BE2C (cell line): ENCODE results near the gene INTS6L.

ENCODE experiments used
- DNase-seq: peaks from one replicate; pipeline ENCODE4 v3.0.0-alpha.2; 2020
- H3K27me3 ChIP-seq: fragments of 250-450 bp; sonication (Bioruptor Pico); 2 replicates; pipeline ENCODE4 v1.5.1; 2020; ENCODE audit warnings: mild to moderate bottlenecking
- H3K36me3 ChIP-seq: fragments of 250-450 bp; sonication (Bioruptor Pico); 2 replicates; pipeline ENCODE4 v1.5.1; 2020; ENCODE audit warnings: mild to moderate bottlenecking
- H3K4me1 ChIP-seq: fragments of 250-450 bp; sonication (Bioruptor Pico); 2 replicates; pipeline ENCODE4 v1.5.1; 2020
- H3K4me3 ChIP-seq: 2 replicates; pipeline ENCODE4 v1.5.1; 2011; ENCODE audit warnings: low read depth, low read length
- H3K9me3 ChIP-seq: fragments of 250-450 bp; sonication (Bioruptor Pico); 2 replicates; pipeline ENCODE4 v1.5.1; 2020
- TF ChIP-seq, protein P1 (sequence below): IDR thresholded peaks from 2 replicates; pipeline ENCODE4 v1.5.1; 2012; ENCODE audit warnings: mild to moderate bottlenecking, low read depth, low read length

INTS6L gene

DNA sequence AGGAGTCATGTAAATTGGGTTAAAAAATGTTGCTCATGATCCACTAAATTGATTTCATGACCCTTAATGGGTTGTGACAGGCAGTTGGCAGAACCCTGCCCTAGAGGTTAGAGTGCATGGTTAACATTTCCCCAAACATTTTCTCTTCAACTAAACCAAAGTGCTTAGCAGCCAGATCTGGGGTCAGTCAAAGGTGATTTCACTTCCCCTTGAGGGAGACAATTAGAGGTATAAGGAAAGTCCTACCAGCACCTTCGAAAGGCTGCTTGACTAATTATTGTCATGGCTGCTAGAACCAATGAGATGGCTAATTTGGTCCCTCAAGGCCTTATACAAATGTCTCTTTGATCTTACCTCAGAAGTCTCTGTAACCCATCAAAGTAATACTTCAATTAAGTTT lies 30.9 kb upstream of the INTS6L start:
- H3K36me3 ChIP-seq, result no peaks in the 10 kb centered on the region
- no peak overlapping the region for H3K4me3 ChIP-seq
- H3K4me1 ChIP-seq, result no peaks in the 10 kb centered on the region
- TF ChIP-seq, protein P1, sequence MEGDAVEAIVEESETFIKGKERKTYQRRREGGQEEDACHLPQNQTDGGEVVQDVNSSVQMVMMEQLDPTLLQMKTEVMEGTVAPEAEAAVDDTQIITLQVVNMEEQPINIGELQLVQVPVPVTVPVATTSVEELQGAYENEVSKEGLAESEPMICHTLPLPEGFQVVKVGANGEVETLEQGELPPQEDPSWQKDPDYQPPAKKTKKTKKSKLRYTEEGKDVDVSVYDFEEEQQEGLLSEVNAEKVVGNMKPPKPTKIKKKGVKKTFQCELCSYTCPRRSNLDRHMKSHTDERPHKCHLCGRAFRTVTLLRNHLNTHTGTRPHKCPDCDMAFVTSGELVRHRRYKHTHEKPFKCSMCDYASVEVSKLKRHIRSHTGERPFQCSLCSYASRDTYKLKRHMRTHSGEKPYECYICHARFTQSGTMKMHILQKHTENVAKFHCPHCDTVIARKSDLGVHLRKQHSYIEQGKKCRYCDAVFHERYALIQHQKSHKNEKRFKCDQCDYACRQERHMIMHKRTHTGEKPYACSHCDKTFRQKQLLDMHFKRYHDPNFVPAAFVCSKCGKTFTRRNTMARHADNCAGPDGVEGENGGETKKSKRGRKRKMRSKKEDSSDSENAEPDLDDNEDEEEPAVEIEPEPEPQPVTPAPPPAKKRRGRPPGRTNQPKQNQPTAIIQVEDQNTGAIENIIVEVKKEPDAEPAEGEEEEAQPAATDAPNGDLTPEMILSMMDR, result no peak
- DNase-seq, result no peak
- no peaks in the 10 kb centered on the region for H3K9me3 ChIP-seq
- no peaks in the 10 kb centered on the region for H3K27me3 ChIP-seq

DNA sequence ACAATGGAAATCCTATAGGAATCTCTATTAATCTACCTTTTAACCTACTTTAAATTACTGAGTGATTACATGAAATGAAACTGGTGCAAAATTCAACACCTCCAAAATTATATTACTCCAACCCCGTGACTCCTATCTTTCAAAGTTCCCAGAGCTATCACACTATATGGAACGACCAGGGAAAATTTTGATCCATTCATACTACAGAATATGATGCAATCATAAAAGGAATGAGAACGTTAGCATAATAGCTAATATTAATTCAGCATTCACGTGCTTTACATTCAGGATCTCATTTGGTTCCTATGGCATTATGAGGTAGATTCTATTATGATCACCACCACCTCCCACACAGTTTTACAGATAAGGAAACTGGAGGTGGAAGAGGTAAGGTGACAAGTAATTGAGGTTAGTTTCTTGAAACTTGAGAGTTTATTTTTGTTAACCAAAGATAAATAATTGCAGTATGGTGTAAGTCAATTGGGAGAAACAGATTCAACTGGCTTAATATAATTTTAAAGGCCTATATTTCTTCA lies 29.4 kb upstream of the INTS6L start:
- Histone ChIP-seq H3K9me3 (no peaks in the 10 kb centered on the region), H3K27me3 (no peaks in the 10 kb centered on the region), H3K4me3 (no peak overlapping the region), H3K36me3 (no peaks in the 10 kb centered on the region), H3K4me1 (no peaks in the 10 kb centered on the region)
- DNase-seq, result no peak
- TF ChIP-seq, protein P1, result no peak

DNA sequence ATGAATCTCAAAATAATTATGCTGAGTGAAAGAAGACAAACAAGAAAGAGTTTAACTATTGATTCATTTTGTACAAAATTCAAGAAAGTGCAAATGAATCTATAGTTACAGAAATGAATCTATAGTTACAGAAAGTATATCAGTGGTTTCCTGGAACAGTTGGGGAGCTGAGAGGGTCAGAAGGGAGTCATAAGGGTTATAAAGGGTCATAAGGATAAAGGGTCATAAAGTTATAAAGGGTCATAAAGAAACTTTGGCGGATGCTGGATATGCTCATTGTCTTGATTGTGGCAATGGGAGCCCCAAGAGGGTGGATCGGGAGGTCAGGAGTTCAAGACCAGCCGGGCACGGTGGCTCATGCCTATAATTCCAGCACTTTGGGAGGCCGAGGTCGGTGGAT lies 26.0 kb upstream of the INTS6L start:
- H3K27me3 ChIP-seq, result no peaks in the 10 kb centered on the region
- no peak overlapping the region for H3K4me3 ChIP-seq
- TF ChIP-seq, protein P1, result no peak

DNA sequence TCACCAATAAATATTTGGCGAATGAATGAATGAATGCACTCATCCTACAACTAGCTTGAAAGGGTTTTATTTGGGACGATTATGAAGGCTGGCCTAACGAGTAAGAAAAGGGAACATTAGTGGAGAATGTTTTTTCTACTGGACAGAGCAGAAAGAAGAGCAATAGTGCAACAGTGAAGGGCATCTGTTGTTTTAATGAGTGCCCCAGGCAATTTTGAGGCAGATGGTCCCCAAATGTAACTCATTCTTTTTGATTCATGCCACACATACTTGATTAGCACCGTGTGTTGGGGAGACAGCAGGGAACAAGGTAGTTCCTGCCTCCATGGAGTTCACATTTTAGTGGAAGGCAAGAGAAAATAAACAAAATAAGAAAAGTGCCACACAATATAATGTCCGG lies 22.7 kb upstream of the INTS6L start:
- TF ChIP-seq, protein P1, result no peak
- peak; percentile 8 for DNase-seq

More for the DNA sequence above, 26.0 kb upstream of the INTS6L start:
- Histone ChIP-seq H3K4me1 (no peaks in the 10 kb centered on the region), H3K9me3 (no peaks in the 10 kb centered on the region), H3K36me3 (no peaks in the 10 kb centered on the region)
- DNase-seq, result no peak

DNA sequence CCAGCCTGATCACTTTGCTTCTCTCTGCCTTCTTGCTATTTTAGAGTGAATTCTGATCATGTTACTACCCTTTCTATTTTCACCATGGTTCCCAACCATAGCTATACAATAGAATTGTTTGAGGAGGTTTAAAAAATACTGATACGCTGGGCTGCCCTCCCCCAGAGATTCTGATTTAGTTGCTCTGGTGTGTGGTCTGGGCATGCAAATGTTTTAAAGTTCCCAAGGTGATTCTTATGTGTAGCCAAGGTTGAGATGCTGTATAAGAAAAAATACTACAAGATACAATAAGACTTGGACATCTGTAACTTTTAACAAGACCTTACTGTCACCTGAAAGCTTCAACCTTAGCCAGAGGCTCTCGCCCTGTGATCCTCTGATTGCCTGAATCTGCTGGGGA lies 22.2 kb upstream of the INTS6L start:
- Histone ChIP-seq H3K4me3 (no peak overlapping the region), H3K27me3 (no peaks in the 10 kb centered on the region), H3K36me3 (no peaks in the 10 kb centered on the region), H3K9me3 (no peaks in the 10 kb centered on the region), H3K4me1 (no peaks in the 10 kb centered on the region)
- TF ChIP-seq, protein P1, result no peak
- DNase-seq, result no peak

More for the DNA sequence above, 22.7 kb upstream of the INTS6L start:
- Histone ChIP-seq H3K4me1 (no peaks in the 10 kb centered on the region), H3K4me3 (no peak overlapping the region), H3K9me3 (no peaks in the 10 kb centered on the region), H3K36me3 (no peaks in the 10 kb centered on the region), H3K27me3 (no peaks in the 10 kb centered on the region)

DNA sequence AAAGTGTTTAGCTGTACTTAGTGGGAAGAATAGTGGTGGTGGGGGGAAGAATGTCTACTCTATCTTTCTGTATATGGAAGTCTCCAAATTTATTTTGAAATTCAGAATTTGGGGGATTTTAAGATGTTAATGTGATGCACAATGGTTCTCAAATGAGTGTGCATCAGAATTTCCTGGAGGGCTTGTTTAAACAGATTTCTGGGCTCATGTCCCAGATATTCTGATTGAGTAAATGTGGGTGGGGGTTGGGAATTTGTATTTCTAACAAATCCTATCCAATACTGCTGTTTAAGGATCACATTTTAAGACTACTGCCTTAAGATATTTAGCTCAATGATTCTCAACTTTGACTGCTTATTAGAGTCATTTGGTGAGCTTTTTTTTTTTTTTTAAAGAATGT lies 15.1 kb upstream of the INTS6L start:
- H3K4me3 ChIP-seq, result no peak overlapping the region
- no peaks in the 10 kb centered on the region for H3K36me3 ChIP-seq
- H3K4me1 ChIP-seq, result no peaks in the 10 kb centered on the region
- TF ChIP-seq, protein P1, result no peak
- no peaks in the 10 kb centered on the region for H3K9me3 ChIP-seq
- H3K27me3 ChIP-seq, result no peaks in the 10 kb centered on the region
- DNase-seq, result no peak
